ENCODE results near the gene ALK.

The ALK gene

GRCh38 chr2:29329899-29330298, 591.5 kb downstream of the ALK start:
- TF ChIP-seq, protein P1, sequence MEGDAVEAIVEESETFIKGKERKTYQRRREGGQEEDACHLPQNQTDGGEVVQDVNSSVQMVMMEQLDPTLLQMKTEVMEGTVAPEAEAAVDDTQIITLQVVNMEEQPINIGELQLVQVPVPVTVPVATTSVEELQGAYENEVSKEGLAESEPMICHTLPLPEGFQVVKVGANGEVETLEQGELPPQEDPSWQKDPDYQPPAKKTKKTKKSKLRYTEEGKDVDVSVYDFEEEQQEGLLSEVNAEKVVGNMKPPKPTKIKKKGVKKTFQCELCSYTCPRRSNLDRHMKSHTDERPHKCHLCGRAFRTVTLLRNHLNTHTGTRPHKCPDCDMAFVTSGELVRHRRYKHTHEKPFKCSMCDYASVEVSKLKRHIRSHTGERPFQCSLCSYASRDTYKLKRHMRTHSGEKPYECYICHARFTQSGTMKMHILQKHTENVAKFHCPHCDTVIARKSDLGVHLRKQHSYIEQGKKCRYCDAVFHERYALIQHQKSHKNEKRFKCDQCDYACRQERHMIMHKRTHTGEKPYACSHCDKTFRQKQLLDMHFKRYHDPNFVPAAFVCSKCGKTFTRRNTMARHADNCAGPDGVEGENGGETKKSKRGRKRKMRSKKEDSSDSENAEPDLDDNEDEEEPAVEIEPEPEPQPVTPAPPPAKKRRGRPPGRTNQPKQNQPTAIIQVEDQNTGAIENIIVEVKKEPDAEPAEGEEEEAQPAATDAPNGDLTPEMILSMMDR (IDR thresholded peaks at IDR 0.05; ENCODE audit: insufficient read depth, missing control alignments), result no peak
- DNase-seq (ENCODE audit: insufficient read length, low spot score) (no peak), FAIRE-seq (no peak)

DNA sequence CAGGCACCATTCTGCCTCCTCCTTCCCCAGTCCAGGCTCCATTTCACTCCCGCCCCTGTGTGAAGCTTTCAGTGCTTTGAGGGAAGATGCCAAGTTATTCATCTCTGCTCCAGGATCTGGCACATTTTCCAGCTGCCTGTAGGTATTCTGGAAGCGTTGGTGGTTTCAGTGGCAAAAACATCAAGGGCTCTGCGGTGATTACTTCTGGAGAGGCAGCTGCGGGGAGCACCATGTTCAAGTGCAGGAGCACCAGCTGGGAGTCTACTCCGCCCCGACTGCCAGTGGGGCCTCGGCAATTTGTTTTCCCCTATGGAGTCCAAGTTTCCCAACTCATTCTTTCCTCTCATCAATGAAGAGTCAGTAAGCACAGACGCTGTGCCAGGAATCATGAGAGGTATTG, 594.5 kb downstream of the ALK start:
- FAIRE-seq (no peak), DNase-seq (ENCODE audit: insufficient read length, low spot score) (no peak)
- TF ChIP-seq, protein P1 (IDR thresholded peaks at IDR 0.05; ENCODE audit: insufficient read depth, missing control alignments), result no peak

GRCh38 chr2:29325544-29325943, 595.8 kb downstream of the ALK start:
- TF ChIP-seq, protein P1 (IDR thresholded peaks at IDR 0.05; ENCODE audit: insufficient read depth, missing control alignments), result no peak
- DNase-seq (ENCODE audit: insufficient read length, low spot score) (no peak), FAIRE-seq (no peak)

GRCh38 chr2:29323961-29324360, 597.4 kb downstream of the ALK start:
- no peak for DNase-seq (ENCODE audit: insufficient read length, low spot score)
- FAIRE-seq, result no peak
- TF ChIP-seq, protein P1 (IDR thresholded peaks at IDR 0.05; ENCODE audit: insufficient read depth, missing control alignments), result no peak

- DNase-seq (ENCODE audit: insufficient read length, low spot score) (no peak), FAIRE-seq (no peak)
- TF ChIP-seq, protein P1 (IDR thresholded peaks at IDR 0.05; ENCODE audit: insufficient read depth, missing control alignments), result no peak
Observed at GRCh38 chr2:29323301-29323700, 598.1 kb downstream of the ALK start.

DNA sequence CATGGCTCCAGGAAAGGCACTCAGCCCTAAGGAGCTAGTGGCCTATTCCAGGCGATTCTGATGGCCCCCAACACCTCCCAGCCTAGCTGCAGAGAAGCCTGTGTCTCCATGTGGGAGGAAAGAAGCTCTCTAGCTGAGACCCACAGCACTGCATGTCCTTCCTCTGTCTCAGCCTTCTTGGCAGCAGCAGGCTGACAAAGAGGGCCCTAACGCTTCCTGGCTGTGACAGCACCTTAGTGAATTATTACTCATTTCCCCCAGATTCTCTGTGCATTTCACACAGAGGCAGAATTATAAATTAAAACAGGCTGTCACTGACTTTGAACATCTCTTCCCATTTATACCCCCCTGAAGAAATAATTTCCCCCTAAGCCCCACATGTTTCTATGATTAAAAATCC, 599.4 kb downstream of the ALK start:
- FAIRE-seq, result no peak
- no peak for DNase-seq (ENCODE audit: insufficient read length, low spot score)
- TF ChIP-seq, protein P1 (IDR thresholded peaks at IDR 0.05; ENCODE audit: insufficient read depth, missing control alignments), result no peak

DNA sequence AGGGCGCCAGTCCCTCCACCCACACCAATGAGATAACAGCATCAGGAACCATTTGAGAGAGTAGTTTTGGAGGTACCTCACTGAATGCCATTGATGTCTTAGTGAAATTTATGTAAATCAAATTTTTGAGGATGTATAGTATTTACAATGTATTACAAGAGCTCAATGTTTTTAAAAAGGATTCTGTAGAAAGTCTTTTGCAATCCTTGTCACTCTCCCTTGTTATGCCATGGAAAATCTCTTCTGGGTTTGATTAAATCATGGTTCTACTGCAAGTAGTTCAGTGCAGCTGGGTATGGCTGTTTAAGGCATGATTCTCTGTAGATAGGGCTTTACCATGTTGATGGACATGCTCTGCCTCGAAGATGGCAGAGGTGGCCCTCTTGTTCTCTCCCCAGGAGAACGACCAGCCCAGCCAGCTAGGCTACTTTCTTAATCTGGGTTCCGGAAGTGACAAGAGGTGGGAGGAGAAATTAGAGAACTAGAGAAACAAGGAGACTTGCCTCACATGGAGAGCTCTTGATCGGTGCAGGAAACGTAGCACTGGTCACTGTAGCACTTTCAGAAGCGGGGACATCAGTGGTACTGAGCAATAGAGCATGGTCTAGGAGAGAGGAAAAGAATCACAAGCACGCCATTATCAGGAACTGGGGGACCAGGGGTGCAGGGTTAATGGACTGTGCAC, 603.4 kb downstream of the ALK start:
- DNase-seq (ENCODE audit: insufficient read length, low spot score) (no peak), FAIRE-seq (no peak)
- TF ChIP-seq, protein P1 (IDR thresholded peaks at IDR 0.05; ENCODE audit: insufficient read depth, missing control alignments), result no peak

All from D721Med (cell line).